Omental fat pad (tissue), 4 donors: ENCODE measurements around the gene PRKAR1B. TPM values are rescaled to one million over a fixed set of nuclear protein-coding genes. Genes with fewer than 3 reads are reported as not detected.

Source experiments
- ATAC-seq: fragments of 150-250 bp; one replicate; pipeline ENCODE4 v1.9.1; 2016; ENCODE audit warnings: mild to moderate bottlenecking, moderate library complexity; ENCODE audit not compliant: low FRiP score
- DNase-seq: peaks from one replicate; pipeline ENCODE4 v3.0.0-alpha.2; 2019; ENCODE audit warnings: low spot score
- CTCF ChIP-seq, 3 donors: fragments of 450-650 bp; IDR thresholded peaks; one replicate each; pipeline ENCODE4 v1.5.1; 2016 to 2017; ENCODE audit warnings: antibody characterized with exemption in 3 of 3, mild to moderate bottlenecking in 3 of 3, moderate library complexity in 2 of 3
- total RNA-seq, 4 donors: library from RNA; depleted of rRNA; stranded (reverse); fragments of >200 nt; gene quantifications; one replicate each; pipeline ENCODE4 v1.1.0, GENCODE V29; 2016

PRKAR1B gene
- total RNA-seq, 4 donors from 2014 or later, result 9.0 to 11.4 (median 10.3) TPM

- no peak for ATAC-seq
- DNase-seq, result no peak
- no peak for TF ChIP-seq CTCF (IDR thresholded peaks at IDR 0.05)
Observed at GRCh38 chr7:543501-544337, 183.4 kb downstream of the PRKAR1B start.

GRCh38 chr7:542713-543500 lies 184.2 kb downstream of the PRKAR1B start:
- DNase-seq, result no peak
- peak; percentile 63 for ATAC-seq
- no peak for TF ChIP-seq CTCF (IDR thresholded peaks at IDR 0.05)

- no peak for TF ChIP-seq CTCF (IDR thresholded peaks at IDR 0.05)
- no peak for DNase-seq
- no peak for ATAC-seq
Observed at GRCh38 chr7:542131-542712, 184.9 kb downstream of the PRKAR1B start.

- no peak for ATAC-seq
- TF ChIP-seq CTCF (IDR thresholded peaks at IDR 0.05), result no peak
- DNase-seq, result no peak
Observed at GRCh38 chr7:541661-542060, 185.4 kb downstream of the PRKAR1B start.

GRCh38 chr7:540997-541396 lies 186.1 kb downstream of the PRKAR1B start:
- TF ChIP-seq CTCF (IDR thresholded peaks at IDR 0.05), result no peak
- no peak for ATAC-seq
- DNase-seq, result no peak

- ATAC-seq (no peak), DNase-seq (no peak)
- no peak for TF ChIP-seq CTCF (IDR thresholded peaks at IDR 0.05)
Observed at GRCh38 chr7:540579-540978, 186.5 kb downstream of the PRKAR1B start.
